HG02970 (cell line): ENCODE measurements around the gene COL15A1.
"Not testable (repeated sequence)": the region's sequence is repeated elsewhere in the genome, so short reads cannot be mapped to it uniquely, and the experiment has no call there.

Experiments
- ATAC-seq: cut with Tn5 transposase; IDR thresholded peaks from one replicate; pipeline ENCODE4 v1.9.1; 2021; ENCODE audit warnings: mild to moderate bottlenecking, moderate library complexity, moderate number of reproducible peaks; ENCODE audit not compliant: unreplicated experiment, low FRiP score

COL15A1 gene

DNA sequence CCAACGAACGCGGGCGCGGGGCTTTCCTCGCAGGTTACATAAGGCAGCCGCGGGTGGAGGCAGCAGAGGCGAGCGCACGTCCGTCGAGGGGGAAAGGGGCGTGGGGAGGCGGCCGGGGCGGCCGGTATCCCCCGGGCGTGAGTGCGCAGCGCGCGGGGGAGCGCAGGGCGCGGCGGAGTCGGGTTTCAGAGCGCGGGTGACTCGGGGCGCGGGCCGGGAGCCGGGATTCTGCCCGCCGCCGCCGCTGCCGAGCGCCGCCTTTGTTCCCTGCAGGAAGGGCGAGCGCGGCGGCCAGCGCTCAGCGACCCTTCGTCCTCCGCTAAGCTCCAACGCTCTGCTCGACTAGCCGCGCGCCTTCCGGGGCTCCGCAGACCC lies at the start of gene COL15A1:
TSS of gene COL15A1 (plus strand) at position 226 of the 375 bp plus-strand sequence. CDS start 155 bp downstream, outside the sequence.
- no peak for ATAC-seq

DNA sequence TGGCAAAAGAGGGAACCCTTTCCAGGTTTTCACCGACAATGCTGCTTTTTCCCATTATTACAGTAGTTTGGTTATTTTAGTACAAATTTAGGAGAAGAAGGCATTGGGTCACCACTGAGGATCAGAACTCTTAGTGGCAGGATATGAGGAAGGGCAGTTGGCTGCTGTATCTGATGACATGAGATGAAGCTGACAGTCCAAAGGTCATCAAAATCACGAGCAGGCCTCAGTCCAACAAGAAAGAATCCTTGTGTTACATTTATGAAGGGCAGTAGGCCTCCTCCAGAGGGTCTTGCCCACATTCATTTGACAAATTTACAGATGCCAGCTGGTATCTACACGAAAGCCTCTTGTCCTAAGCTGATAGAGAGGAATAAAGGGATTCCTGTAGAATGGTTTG lies 49.5 kb upstream of the COL15A1 start:
- ATAC-seq, result no peak

- ATAC-seq, result no peak
Observed at GRCh38 chr9:98894761-98895160, 48.9 kb upstream of the COL15A1 start.

GRCh38 chr9:98896632-98897031 lies 47.1 kb upstream of the COL15A1 start:
- no peak for ATAC-seq

- ATAC-seq, result no peak
Observed at GRCh38 chr9:98897745-98898144, 46.0 kb upstream of the COL15A1 start.

- ATAC-seq, result no peak
Observed at GRCh38 chr9:98899408-98900056, 44.2 kb upstream of the COL15A1 start.

GRCh38 chr9:98900244-98900643 lies 43.5 kb upstream of the COL15A1 start:
- ATAC-seq, result no peak

DNA sequence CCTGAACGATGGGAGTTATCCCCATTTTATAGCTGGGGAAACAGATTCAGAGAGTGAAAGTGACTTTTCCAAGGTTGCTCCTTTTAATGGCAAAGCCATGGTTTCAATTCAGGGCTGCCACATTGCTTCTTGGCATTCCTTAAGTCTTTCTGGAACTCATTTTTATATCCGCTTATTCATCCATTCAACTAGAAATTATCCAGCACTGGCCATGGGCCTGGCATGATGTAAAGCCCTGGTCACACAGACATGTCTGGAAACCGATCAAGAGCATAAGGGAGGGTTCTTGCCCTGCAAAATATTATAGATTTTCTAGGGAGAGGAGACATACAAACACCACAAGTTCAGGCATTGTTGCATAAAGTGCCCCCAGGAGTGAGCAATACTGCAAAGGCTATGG lies 43.0 kb upstream of the COL15A1 start:
- ATAC-seq, result no peak

GRCh38 chr9:98901843-98902242 lies 41.9 kb upstream of the COL15A1 start:
- ATAC-seq, result not testable (repeated sequence)

GRCh38 chr9:98902516-98902915 lies 41.2 kb upstream of the COL15A1 start:
- ATAC-seq, result no peak

GRCh38 chr9:98902925-98903324 lies 40.8 kb upstream of the COL15A1 start:
- no peak for ATAC-seq

GRCh38 chr9:98903961-98904411 lies 39.7 kb upstream of the COL15A1 start:
- no peak for ATAC-seq

- ATAC-seq, result no peak
Observed at GRCh38 chr9:98905015-98905414, 38.7 kb upstream of the COL15A1 start.

DNA sequence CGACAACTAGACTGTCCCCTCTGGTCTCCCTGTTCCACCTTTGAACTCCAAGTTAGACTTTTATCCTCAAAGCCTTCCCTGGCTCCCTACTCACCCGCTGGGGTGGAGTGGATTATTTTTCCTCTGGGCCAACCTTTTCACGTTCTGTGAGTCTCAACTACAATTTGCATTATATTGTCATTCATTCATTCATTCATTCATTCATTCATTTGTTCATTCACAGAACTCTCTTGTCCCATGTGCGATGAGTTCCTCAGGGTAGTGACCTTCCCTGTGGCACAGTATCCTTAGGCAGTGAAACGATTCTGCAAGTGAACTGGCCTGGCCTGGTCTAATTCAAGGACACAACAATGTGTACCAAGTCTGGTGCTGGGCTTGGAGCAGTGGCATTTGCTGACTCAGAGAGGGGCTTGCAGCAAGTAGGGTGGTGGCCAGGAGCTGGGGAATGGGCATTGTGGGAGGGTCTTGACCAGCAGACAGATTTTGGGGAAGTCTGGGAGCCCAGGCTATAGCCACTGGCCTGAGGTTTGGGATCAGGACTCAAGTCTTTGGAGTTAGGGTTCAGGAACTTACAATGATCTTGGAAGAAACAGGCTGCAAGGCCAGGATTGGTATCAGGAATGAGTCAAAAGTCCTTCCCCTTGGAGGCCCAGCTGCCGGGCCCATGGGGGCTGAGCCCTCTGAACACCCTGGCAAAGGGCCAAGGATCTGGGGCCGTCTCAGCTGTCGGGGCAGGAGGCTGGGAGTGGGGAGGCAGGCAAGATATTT lies 37.2 kb upstream of the COL15A1 start:
- ATAC-seq, result no peak

- no peak for ATAC-seq
Observed at GRCh38 chr9:98907055-98907454, 36.7 kb upstream of the COL15A1 start.

DNA sequence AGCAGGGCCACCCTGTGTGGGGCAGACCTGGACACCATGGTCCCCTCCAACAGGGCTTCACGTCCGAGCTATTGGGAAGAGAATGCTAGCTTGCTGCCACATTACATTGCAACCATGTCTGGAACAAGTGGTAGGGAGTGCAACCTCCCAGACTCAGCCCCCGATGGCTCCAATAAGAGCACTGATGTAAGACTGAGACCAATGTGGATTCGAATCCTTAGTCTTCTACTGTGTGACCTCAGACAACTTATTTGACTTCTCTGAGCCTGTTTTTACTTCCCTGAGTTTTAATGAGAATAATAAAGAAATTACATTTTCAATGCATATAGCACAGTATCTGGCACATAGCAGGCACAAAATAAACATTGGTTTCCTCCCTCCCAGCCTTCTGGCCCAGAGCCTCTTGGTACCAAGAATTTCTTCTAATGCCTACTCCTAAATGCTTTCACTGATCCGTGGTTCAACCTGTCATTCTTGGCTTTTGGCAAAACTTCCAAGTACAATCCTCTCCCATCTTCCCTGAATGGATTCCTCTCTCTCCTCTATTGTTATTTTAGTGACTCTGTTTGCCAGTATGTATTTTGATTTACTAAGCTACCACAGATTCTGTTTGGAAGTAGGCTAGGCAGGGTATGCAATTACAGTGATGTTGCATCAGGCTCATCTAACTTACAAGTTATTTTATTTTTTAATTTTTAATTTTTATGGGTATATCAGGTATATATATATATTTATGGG lies 34.6 kb upstream of the COL15A1 start:
- no peak for ATAC-seq

DNA sequence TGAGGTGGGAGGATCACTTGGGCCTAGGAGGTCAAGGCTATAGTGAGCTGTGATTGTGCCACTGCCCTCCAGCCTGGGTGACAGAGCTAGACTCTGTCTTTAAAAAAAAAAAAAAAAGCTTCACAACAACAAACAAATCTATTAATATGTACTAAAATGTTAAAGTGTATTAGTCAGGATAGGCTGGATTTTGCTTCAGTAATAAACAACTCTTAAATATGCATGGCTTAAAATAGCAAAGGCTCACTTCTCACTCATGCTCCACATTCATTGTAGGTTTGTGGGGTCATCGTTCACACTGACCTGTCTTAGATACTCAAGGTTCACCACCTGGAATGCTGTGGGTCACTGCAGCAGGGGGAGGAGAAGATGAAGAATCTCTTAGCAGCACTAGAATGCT lies 33.8 kb upstream of the COL15A1 start:
- no peak for ATAC-seq

DNA sequence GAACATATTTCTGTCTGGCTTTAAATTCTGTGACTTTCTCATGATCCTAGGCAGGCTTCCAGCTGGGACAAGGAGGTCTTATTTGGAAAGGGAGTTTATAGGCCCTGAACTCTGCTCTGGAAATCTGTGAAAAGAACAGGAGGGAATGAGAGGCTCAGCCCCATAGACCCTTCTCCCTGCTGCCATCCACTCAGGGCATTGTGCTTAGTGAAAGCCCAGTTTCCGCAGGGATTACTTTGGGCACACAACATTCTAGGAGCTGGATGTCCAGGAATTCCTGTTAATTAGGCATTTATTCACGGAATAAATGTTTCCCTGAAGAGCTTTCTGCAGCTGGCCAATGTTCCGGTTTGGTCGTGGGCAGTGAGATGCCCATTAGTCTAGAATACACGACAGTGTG lies 32.7 kb upstream of the COL15A1 start:
- ATAC-seq, result no peak

DNA sequence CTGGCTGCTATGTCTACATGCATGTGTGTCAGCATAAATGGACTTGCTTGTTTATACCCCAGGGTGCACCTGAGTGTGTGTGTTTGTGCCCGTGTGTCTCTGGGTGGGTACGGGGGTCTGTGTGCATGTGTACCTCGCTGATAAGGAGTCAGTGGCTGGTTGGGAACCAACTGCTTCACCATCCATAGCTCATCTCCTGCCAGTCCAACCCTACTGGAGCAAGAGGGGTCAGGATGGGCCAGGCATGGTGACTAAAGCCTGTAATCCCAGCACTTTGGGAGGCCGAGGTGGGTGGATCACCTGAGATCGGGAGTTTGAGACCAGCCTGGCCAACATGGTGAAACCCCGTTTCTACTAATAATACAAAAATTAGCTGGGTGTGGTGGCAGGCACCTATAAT lies 32.0 kb upstream of the COL15A1 start:
- not testable (repeated sequence) for ATAC-seq

- ATAC-seq, result no peak
Observed at GRCh38 chr9:98912450-98912849, 31.3 kb upstream of the COL15A1 start.

GRCh38 chr9:98913044-98913443 lies 30.7 kb upstream of the COL15A1 start:
- ATAC-seq, result no peak
